Left lung (tissue), 10 donors: ENCODE measurements around the gene LIX1. TPM values are rescaled to one million over a fixed set of nuclear protein-coding genes. Genes with fewer than 3 reads are reported as not detected.
"Not testable (repeated sequence)": the region's sequence is repeated elsewhere in the genome, so short reads cannot be mapped to it uniquely, and the experiment has no call there.

ENCODE experiments used
- ATAC-seq: fragments of 200-7000 bp; cut with Tn5 transposase; one replicate; pipeline ENCODE4 v1.9.1; 2020; ENCODE audit warnings: moderate library complexity
- DNase-seq, 4 donors: peaks; one replicate each; pipeline ENCODE4 v3.0.0-alpha.2; 2013 to 2020
- H3K27ac ChIP-seq, 2 donors: fragments of 200-600 bp; sonication (generic) in 1 of 2; one replicate each; pipeline versions ENCODE4 v1.5.0 to v1.8.0; 2020 to 2021
- H3K27me3 ChIP-seq, 2 donors: fragments of 200-600 bp; sonication (generic) in 1 of 2; one replicate each; pipeline versions ENCODE4 v1.5.0 to v1.8.0; 2020 to 2021
- H3K36me3 ChIP-seq, 2 donors: fragments of 200-600 bp; sonication (generic) in 1 of 2; one replicate each; pipeline versions ENCODE4 v1.5.0 to v1.8.0; 2020 to 2021
- H3K4me1 ChIP-seq, 2 donors: fragments of 200-600 bp; one replicate each; pipeline ENCODE4 v1.8.0; 2021
- H3K4me3 ChIP-seq, 2 donors: fragments of 200-600 bp; sonication (generic) in 1 of 2; one replicate each; pipeline versions ENCODE4 v1.5.0 to v1.8.0; 2020 to 2021; ENCODE audit warnings: mild to moderate bottlenecking in 1 of 2
- H3K9me3 ChIP-seq, 2 donors: fragments of 200-600 bp; sonication (generic) in 1 of 2; one replicate each; pipeline versions ENCODE4 v1.5.0 to v1.8.0; 2020 to 2021
- intact Hi-C, 2 donors: fragments of 100-400 bp; cut with DNase I; formaldehyde crosslinking; loops; one replicate each; pipeline versions ENCODE4 v1.11.2 to v1.14.2; 2022
- polyA plus RNA-seq, 6 donors: library from polyadenylated mRNA; unstranded; fragments of 120-200 nt; gene quantifications; one replicate each; pipeline ENCODE4 v1.2.1, GENCODE V29; 2013; ENCODE audit not compliant: insufficient read length in 6 of 6
- total RNA-seq, 2 donors: library from RNA; stranded (reverse); fragmentation: NEBNext Ultra II Directional; extraction: Animal tissue kit (Norgen Biotek cat#: 25700); gene quantifications; one replicate each; pipeline ENCODE4 v1.2.1, GENCODE V29; 2021
- TF ChIP-seq, protein P1 (sequence below), 2 donors: fragments of 200-600 bp; sonication (generic) in 1 of 2; IDR thresholded peaks; one replicate each; pipeline versions ENCODE4 v1.5.0 to v1.8.0; 2021; ENCODE audit warnings: antibody characterized with exemption in 2 of 2
- donor health status: DM: no; HTN: yes; CAD: no.
- donor health status: DM: no; HTN: no; CAD: no.

The LIX1 gene
- total and polyA plus RNA-seq, 8 donors: 0.64 to 2.7 (median 1.1) TPM; not detected in 2

- peak in 2 of 4 donors; percentile 7 to 32 for DNase-seq
These were observed 40.2 kb upstream of the LIX1 start for GRCh38 chr5:97182571-97183099.

GRCh38 chr5:97181856-97182545 lies 39.6 kb upstream of the LIX1 start:
- H3K27me3 ChIP-seq: no peaks in the 10 kb centered on the region
- peaks cover 11 to 30% of the 10 kb centered on the region in 2 donors for H3K4me1 ChIP-seq
- TF ChIP-seq, protein P1, sequence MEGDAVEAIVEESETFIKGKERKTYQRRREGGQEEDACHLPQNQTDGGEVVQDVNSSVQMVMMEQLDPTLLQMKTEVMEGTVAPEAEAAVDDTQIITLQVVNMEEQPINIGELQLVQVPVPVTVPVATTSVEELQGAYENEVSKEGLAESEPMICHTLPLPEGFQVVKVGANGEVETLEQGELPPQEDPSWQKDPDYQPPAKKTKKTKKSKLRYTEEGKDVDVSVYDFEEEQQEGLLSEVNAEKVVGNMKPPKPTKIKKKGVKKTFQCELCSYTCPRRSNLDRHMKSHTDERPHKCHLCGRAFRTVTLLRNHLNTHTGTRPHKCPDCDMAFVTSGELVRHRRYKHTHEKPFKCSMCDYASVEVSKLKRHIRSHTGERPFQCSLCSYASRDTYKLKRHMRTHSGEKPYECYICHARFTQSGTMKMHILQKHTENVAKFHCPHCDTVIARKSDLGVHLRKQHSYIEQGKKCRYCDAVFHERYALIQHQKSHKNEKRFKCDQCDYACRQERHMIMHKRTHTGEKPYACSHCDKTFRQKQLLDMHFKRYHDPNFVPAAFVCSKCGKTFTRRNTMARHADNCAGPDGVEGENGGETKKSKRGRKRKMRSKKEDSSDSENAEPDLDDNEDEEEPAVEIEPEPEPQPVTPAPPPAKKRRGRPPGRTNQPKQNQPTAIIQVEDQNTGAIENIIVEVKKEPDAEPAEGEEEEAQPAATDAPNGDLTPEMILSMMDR (IDR thresholded peaks at IDR 0.05): no peak
- H3K4me3 ChIP-seq: peak overlapping the region; percentile 66 to 71
- H3K36me3 ChIP-seq: peaks cover 0 to 32% of the 10 kb centered on the region in 2 donors
- ATAC-seq (no peak), DNase-seq (no peak)
- H3K27ac ChIP-seq: no peak overlapping the region
- intact Hi-C loops: no loop called here
- H3K9me3 ChIP-seq: no peaks in the 10 kb centered on the region

More at GRCh38 chr5:97182571-97183099, 40.2 kb upstream of the LIX1 start:
- no peaks in the 10 kb centered on the region for H3K27me3 ChIP-seq
- H3K4me1 ChIP-seq: peaks cover 11 to 30% of the 10 kb centered on the region in 2 donors
- H3K27ac ChIP-seq: peak overlapping the region; percentile 88
- H3K4me3 ChIP-seq: peak overlapping the region; percentile 66 to 71
- intact Hi-C loops: no loop called here
- TF ChIP-seq, protein P1 (IDR thresholded peaks at IDR 0.05): no peak
- ATAC-seq: peak; percentile 1
- peaks cover 0 to 25% of the 10 kb centered on the region in 2 donors for H3K36me3 ChIP-seq
- H3K9me3 ChIP-seq: no peaks in the 10 kb centered on the region

DNA sequence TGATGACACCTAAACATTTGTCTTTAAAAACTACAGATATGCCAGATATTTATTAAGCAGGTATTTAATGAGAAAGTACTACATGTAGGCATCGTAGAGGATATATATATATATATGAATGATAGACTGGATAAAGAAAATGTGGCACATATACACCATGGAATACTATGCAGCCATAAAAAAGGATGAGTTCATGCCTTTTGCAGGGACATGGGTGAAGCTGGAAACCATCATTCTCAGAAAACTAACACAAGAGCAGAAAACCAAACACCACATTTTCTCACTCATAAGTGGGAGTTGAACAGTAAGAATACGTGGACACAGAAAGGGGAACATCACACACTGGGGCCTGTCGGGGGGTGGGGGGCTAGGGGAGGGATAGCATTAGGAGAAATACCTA lies 37.0 kb upstream of the LIX1 start:
- H3K36me3 ChIP-seq: peaks cover 6 to 57% of the 10 kb centered on the region in 2 donors
- ATAC-seq, intact Hi-C loops: not testable (repeated sequence)

DNA sequence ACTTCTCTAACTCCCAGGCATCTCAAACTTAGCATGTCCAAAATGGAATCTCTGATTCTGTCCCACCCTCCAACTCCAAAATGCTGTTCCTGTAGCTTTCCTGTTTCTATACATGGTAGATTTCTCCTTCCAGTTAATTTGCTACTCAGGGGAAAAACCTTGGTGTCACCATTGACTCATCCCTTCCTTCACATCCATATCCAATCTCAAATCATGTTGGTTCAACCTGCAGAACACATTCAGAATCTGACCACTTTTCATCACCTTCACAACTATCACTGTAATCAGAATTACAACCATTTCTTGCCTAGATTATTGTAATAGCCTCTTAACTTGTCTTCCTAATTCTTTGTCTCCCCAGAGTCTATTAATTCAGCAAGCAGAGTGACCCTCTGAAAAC lies 29.8 kb upstream of the LIX1 start:
- intact Hi-C loops: no loop called here
- no peak overlapping the region for H3K27ac ChIP-seq
- ATAC-seq (no peak), DNase-seq (no peak)
- H3K36me3 ChIP-seq: peaks cover 6 to 99% of the 10 kb centered on the region in 2 donors
- TF ChIP-seq, protein P1 (IDR thresholded peaks at IDR 0.05): no peak
- H3K27me3 ChIP-seq: no peaks in the 10 kb centered on the region
- H3K4me3 ChIP-seq: no peak overlapping the region
- no peaks in the 10 kb centered on the region for H3K4me1 ChIP-seq
- H3K9me3 ChIP-seq: no peaks in the 10 kb centered on the region

More for the DNA sequence above, 37.0 kb upstream of the LIX1 start:
- H3K27me3 ChIP-seq, H3K4me3 ChIP-seq, DNase-seq, H3K9me3 ChIP-seq, H3K27ac ChIP-seq: not testable (repeated sequence)
- peaks cover 11 to 30% of the 10 kb centered on the region in 2 donors for H3K4me1 ChIP-seq

DNA sequence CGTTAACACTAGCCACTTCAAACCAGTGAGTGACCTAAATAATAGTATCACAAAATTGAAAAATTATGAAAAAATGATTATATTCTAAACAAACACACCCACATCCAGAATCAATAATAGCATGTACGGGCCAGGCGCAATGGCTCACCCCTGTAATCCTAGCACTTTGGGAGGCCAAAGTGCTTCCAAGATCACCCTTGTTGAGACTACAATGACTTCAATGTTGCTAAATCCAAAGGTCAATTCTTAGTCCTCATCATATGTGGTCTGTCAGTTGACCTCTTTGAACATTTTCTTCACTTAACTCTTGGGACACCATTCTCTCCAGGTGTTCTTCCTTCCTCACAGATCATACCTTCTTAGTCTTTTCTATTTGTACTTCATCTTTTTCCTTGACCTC lies 29.3 kb upstream of the LIX1 start:
- no peaks in the 10 kb centered on the region for H3K4me1 ChIP-seq
- H3K27me3 ChIP-seq: no peaks in the 10 kb centered on the region
- peaks cover 6 to 99% of the 10 kb centered on the region in 2 donors for H3K36me3 ChIP-seq
- no peak for DNase-seq
- intact Hi-C loops: no loop called here
- no peak for ATAC-seq
- TF ChIP-seq, protein P1 (IDR thresholded peaks at IDR 0.05): no peak
- H3K4me3 ChIP-seq: no peak overlapping the region
- H3K9me3 ChIP-seq: no peaks in the 10 kb centered on the region
- H3K27ac ChIP-seq: no peak overlapping the region
